HG03095 (cell line): ENCODE results near the gene P4HA1.
"Not testable (repeated sequence)": the region's sequence is repeated elsewhere in the genome, so short reads cannot be mapped to it uniquely, and the experiment has no call there.

ENCODE experiments used
- ATAC-seq: cut with Tn5 transposase; IDR thresholded peaks from one replicate; pipeline ENCODE4 v1.9.1; 2021; ENCODE audit warnings: moderate library complexity; ENCODE audit not compliant: unreplicated experiment

The P4HA1 gene

GRCh38 chr10:73096449-73097304 is at the start of gene P4HA1:
Gene P4HA1, minus strand, starts transcription at chr10:73096866. Its CDS starts 21,983 bp downstream, at chr10:73074883.
- ATAC-seq: peak; percentile 80

GRCh38 chr10:73141603-73142002 is 44.9 kb upstream of the P4HA1 start:
- ATAC-seq: no peak

GRCh38 chr10:73139251-73139650 is 42.6 kb upstream of the P4HA1 start:
- ATAC-seq: no peak

- no peak for ATAC-seq
These were observed 40.0 kb upstream of the P4HA1 start for GRCh38 chr10:73136627-73137026.

GRCh38 chr10:73134727-73135126 is 38.1 kb upstream of the P4HA1 start:
- ATAC-seq: no peak

GRCh38 chr10:73131913-73132686 is 35.4 kb upstream of the P4HA1 start:
- ATAC-seq: no peak

GRCh38 chr10:73131301-73131700 is 34.6 kb upstream of the P4HA1 start:
- no peak for ATAC-seq

GRCh38 chr10:73126343-73126742 is 29.7 kb upstream of the P4HA1 start:
- ATAC-seq: no peak

- ATAC-seq: no peak
These were observed 23.3 kb upstream of the P4HA1 start for GRCh38 chr10:73119952-73120351.

- ATAC-seq: no peak
These were observed 22.8 kb upstream of the P4HA1 start for GRCh38 chr10:73119457-73119856.

GRCh38 chr10:73117976-73118743 is 21.5 kb upstream of the P4HA1 start:
- peak; percentile 87 for ATAC-seq

GRCh38 chr10:73116017-73116416 is 19.4 kb upstream of the P4HA1 start:
- ATAC-seq: no peak

- no peak for ATAC-seq
These were observed 16.9 kb upstream of the P4HA1 start for GRCh38 chr10:73113551-73113950.

- not testable (repeated sequence) for ATAC-seq
These were observed 15.4 kb upstream of the P4HA1 start for GRCh38 chr10:73112032-73112431.

GRCh38 chr10:73110345-73110849 is 13.7 kb upstream of the P4HA1 start, which contains the start of gene NUDT13:
Gene NUDT13, plus strand, starts transcription at chr10:73110455. Its CDS starts 3,911 bp downstream, at chr10:73114366.
- no peak for ATAC-seq

GRCh38 chr10:73109248-73109652 is 12.6 kb upstream of the P4HA1 start:
- not testable (repeated sequence) for ATAC-seq

- ATAC-seq: no peak
These were observed 9.6 kb upstream of the P4HA1 start for GRCh38 chr10:73106301-73106700.

GRCh38 chr10:73099141-73099540 is 2.5 kb upstream of the P4HA1 start:
- no peak for ATAC-seq

GRCh38 chr10:73097305-73097670 is 622 bp upstream of the P4HA1 start:
- no peak for ATAC-seq

- peak; percentile 26 for ATAC-seq
These were observed 621 bp downstream of the P4HA1 start for GRCh38 chr10:73096041-73096448.

- no peak for ATAC-seq
These were observed 1.1 kb downstream of the P4HA1 start for GRCh38 chr10:73095481-73096021.
